ENCODE results near the gene ATG2B.

- no peak for TF ChIP-seq CTCF (IDR thresholded peaks at IDR 0.05)
- no peak for TF ChIP-seq POLR2A (IDR thresholded peaks at IDR 0.05)
Measured at GRCh38 chr14:96249029-96249428, 114.1 kb downstream of the ATG2B start.

Measured in thyroid gland (tissue), 4 donors.